ENCODE measurements around the gene CCL22. TPM values are rescaled to one million over a fixed set of nuclear protein-coding genes. Genes with fewer than 3 reads are reported as not detected.

Gene CCL22
- total and polyA plus RNA-seq, 7 donors: 2.9 TPM; not detected in 6

GRCh38 chr16:57325458-57325857 is 33.1 kb upstream of the CCL22 start:
- TF ChIP-seq CTCF (IDR thresholded peaks at IDR 0.05): no peak
- no peak for TF ChIP-seq POLR2A (IDR thresholded peaks at IDR 0.05)
- WGBS, 2 donors: 81 to 87% methylated on average over 1 of the region's 1 CpG
- no peak for DNase-seq
- Histone ChIP-seq H3K27ac (no peak overlapping the region), H3K4me3 (no peak overlapping the region), H3K4me1 (no peaks in the 10 kb centered on the region), H3K27me3 (no peaks in the 10 kb centered on the region), H3K9me3 (no peaks in the 10 kb centered on the region), H3K36me3 (no peaks in the 10 kb centered on the region)
- intact Hi-C loops (cut with DNase I): no loop called here

DNA sequence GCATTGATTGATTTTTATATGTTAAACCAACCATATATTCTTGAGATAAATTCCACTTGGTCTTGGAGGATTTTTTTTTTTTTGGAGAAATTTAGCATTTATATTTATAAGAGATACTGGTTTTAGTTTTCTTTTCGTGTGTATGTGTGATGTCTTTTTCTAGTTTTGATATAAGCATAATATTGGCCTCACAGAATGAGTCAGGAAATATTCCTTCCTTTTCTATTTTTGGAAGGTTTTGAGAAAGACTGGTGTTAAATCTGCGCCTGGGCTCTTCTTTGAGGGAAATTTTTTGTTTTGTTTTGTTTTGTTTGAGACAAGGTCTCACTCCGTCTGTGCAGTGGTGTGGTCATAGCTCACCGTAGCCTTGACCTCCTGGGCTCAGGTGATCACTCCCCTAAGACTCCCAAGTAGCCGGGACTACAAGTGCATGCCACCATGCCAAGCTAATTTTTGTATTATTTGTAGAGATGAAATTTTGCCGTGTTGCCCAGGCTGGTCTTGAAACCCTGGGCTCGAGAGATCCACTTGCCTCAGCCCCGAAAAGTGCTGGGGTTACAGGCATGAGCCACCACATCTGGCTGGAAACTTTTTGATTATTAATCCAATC is 28.8 kb upstream of the CCL22 start:
- no peak overlapping the region for H3K27ac ChIP-seq
- no peaks in the 10 kb centered on the region for H3K36me3 ChIP-seq
- no peak for DNase-seq
- intact Hi-C loops (cut with DNase I): no loop called here
- no peaks in the 10 kb centered on the region for H3K27me3 ChIP-seq
- H3K4me3 ChIP-seq: no peak overlapping the region
- 80 to 83% methylated on average over 8 of the region's 8 CpGs for whole genome bisulfite sequencing, 2 donors
- H3K9me3 ChIP-seq: no peaks in the 10 kb centered on the region
- TF ChIP-seq POLR2AphosphoS5 (IDR thresholded peaks at IDR 0.05) (no peak), EP300 (IDR thresholded peaks at IDR 0.05) (no peak), POLR2A (IDR thresholded peaks at IDR 0.05) (no peak)
- H3K4me1 ChIP-seq: no peaks in the 10 kb centered on the region

DNA sequence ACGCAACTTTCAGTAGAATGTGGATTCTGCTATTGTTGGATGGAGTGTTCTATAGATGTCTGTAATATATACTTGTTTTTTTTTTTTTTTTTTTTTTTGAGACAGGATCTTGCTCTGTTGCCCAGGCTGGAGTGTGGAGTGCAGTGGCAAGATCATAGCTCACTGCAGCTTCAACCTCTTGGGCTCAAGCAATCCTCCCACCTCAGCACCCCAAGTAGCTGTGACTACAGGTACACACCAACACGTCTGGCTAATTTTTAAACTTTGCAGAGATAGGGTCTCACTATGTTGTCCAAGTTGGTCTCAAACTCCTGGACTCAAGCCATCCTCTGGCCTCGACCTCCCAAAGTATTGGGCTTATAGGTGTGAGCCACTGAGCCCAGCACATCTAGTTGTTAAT is 27.2 kb upstream of the CCL22 start:
- H3K4me1 ChIP-seq: no peaks in the 10 kb centered on the region
- H3K36me3 ChIP-seq: no peaks in the 10 kb centered on the region
- TF ChIP-seq EP300 (IDR thresholded peaks at IDR 0.05): no peak
- no peak for TF ChIP-seq POLR2A (IDR thresholded peaks at IDR 0.05)
- TF ChIP-seq CTCF (IDR thresholded peaks at IDR 0.05): no peak
- TF ChIP-seq POLR2AphosphoS5 (IDR thresholded peaks at IDR 0.05): no peak
- no peak for DNase-seq
- WGBS, 2 donors: 83 to 89% methylated on average over 3 of the region's 3 CpGs
- intact Hi-C loops (cut with DNase I): no loop called here
- H3K9me3 ChIP-seq: no peaks in the 10 kb centered on the region
- no peak overlapping the region for H3K4me3 ChIP-seq
- H3K27ac ChIP-seq: no peak overlapping the region
- no peaks in the 10 kb centered on the region for H3K27me3 ChIP-seq

DNA sequence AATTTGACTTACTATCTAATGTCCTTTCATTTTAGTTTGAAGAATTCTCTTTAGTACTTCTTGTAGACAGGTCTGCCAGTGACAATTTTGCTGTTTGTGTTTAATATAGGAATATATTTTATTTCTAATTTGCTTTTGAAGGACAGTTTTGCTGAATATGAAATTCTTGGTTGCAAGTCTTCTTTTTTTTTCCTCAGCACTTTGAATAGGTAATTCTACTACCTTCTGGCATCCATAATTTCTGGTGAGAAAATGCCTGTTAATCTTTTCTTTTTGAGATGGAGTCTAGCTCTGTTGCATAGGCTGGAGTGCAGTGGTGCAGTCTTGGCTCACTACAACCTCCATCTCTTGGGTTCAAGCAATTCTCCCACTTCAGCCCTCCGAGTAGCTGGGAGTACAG is 25.2 kb upstream of the CCL22 start:
- intact Hi-C loops (cut with DNase I): no loop called here
- Histone ChIP-seq H3K4me3 (no peak overlapping the region), H3K36me3 (no peaks in the 10 kb centered on the region), H3K27me3 (no peaks in the 10 kb centered on the region), H3K4me1 (no peaks in the 10 kb centered on the region), H3K27ac (no peak overlapping the region), H3K9me3 (peaks cover 0 to 3% (median 0%) of the 10 kb centered on the region in 4 donors)
- TF ChIP-seq POLR2A (IDR thresholded peaks at IDR 0.05) (no peak), POLR2AphosphoS5 (IDR thresholded peaks at IDR 0.05) (no peak), CTCF (IDR thresholded peaks at IDR 0.05) (no peak), EP300 (IDR thresholded peaks at IDR 0.05) (no peak)
- WGBS, 2 donors: 96% methylated on average over 1 of the region's 1 CpG
- no peak for DNase-seq

- DNase-seq: no peak
- no peaks in the 10 kb centered on the region for H3K36me3 ChIP-seq
- H3K27me3 ChIP-seq: no peaks in the 10 kb centered on the region
- WGBS, 2 donors: 90 to 94% methylated on average over 4 of the region's 4 CpGs
- intact Hi-C loops (cut with DNase I): no loop called here
- TF ChIP-seq EP300 (IDR thresholded peaks at IDR 0.05): no peak
- no peak for TF ChIP-seq POLR2A (IDR thresholded peaks at IDR 0.05)
- no peak for TF ChIP-seq CTCF (IDR thresholded peaks at IDR 0.05)
- TF ChIP-seq POLR2AphosphoS5 (IDR thresholded peaks at IDR 0.05): no peak
- no peak overlapping the region for H3K4me3 ChIP-seq
- peaks cover 0 to 3% (median 0%) of the 10 kb centered on the region in 4 donors for H3K9me3 ChIP-seq
- no peaks in the 10 kb centered on the region for H3K4me1 ChIP-seq
- no peak overlapping the region for H3K27ac ChIP-seq
Observed at GRCh38 chr16:57335366-57335765, 23.2 kb upstream of the CCL22 start.
